GM23248 (cell line): ENCODE data around the gene PATJ.

Experiments used
- EZH2 ChIP-seq: fragments of 200-600 bp; sonication (generic); IDR thresholded peaks from 2 replicates; pipeline ENCODE4 v1.6.1; 2018; ENCODE audit warnings: antibody characterized with exemption, mild to moderate bottlenecking; ENCODE audit not compliant: insufficient read depth, poor library complexity, severe bottlenecking
- EZH2phosphoT487 ChIP-seq: fragments of 200-600 bp; sonication (generic); IDR thresholded peaks from 2 replicates; pipeline ENCODE4 v1.6.1; 2018; ENCODE audit warnings: antibody characterized with exemption, moderate library complexity, mild to moderate bottlenecking, low read depth; ENCODE audit not compliant: insufficient read depth

- TF ChIP-seq EZH2phosphoT487 (no peak), EZH2 (no peak)
These were observed 322.6 kb downstream of the PATJ start for GRCh38 chr1:62064829-62065407.
